ENCODE data around the gene ADAP1.
"Not testable (repeated sequence)": the region's sequence is repeated elsewhere in the genome, so short reads cannot be mapped to it uniquely, and the experiment has no call there.

The ADAP1 gene

GRCh38 chr7:879706-880105, 74.8 kb downstream of the ADAP1 start:
- Mint-ChIP-seq H3K4me1 (ENCODE audit: low read depth) (peaks cover 42% of the 10 kb centered on the region), H3K27me3 (no peaks in the 10 kb centered on the region), H3K36me3 (peaks cover 2% of the 10 kb centered on the region), H3K9me3 (ENCODE audit: low read depth) (no peaks in the 10 kb centered on the region), H3K4me3 (no peak overlapping the region), H3K27ac (no peak overlapping the region)

GRCh38 chr7:879093-879492, 75.4 kb downstream of the ADAP1 start:
- H3K36me3 Mint-ChIP-seq: peaks cover 2% of the 10 kb centered on the region
- H3K4me3 Mint-ChIP-seq: peak overlapping the region; percentile 93
- H3K27ac Mint-ChIP-seq: peak overlapping the region; percentile 66
- no peaks in the 10 kb centered on the region for H3K27me3 Mint-ChIP-seq
- peaks cover 41% of the 10 kb centered on the region for H3K4me1 Mint-ChIP-seq (ENCODE audit: low read depth)
- H3K9me3 Mint-ChIP-seq (ENCODE audit: low read depth): no peaks in the 10 kb centered on the region

- H3K4me3 Mint-ChIP-seq: peak overlapping the region; percentile 93
- H3K27ac Mint-ChIP-seq: peak overlapping the region; percentile 85
- H3K9me3 Mint-ChIP-seq (ENCODE audit: low read depth): no peaks in the 10 kb centered on the region
- peaks cover 47% of the 10 kb centered on the region for H3K4me1 Mint-ChIP-seq (ENCODE audit: low read depth)
- no peaks in the 10 kb centered on the region for H3K27me3 Mint-ChIP-seq
- peaks cover 5% of the 10 kb centered on the region for H3K36me3 Mint-ChIP-seq
These were observed 76.9 kb downstream of the ADAP1 start for GRCh38 chr7:877312-878232.

GRCh38 chr7:876972-877311, 77.5 kb downstream of the ADAP1 start:
- Mint-ChIP-seq H3K36me3 (peaks cover 5% of the 10 kb centered on the region), H3K9me3 (ENCODE audit: low read depth) (no peaks in the 10 kb centered on the region), H3K27me3 (no peaks in the 10 kb centered on the region), H3K4me3 (peak overlapping the region; percentile 91), H3K27ac (peak overlapping the region; percentile 76), H3K4me1 (ENCODE audit: low read depth) (peaks cover 46% of the 10 kb centered on the region)

- Mint-ChIP-seq H3K4me3 (peak within 1 kb of the TSS; percentile 91), H3K9me3 (ENCODE audit: low read depth) (no peaks in the 10 kb centered on the region), H3K36me3 (peaks cover 5% of the 10 kb centered on the region), H3K27ac (peak within 1 kb of the TSS; percentile 76), H3K27me3 (no peaks in the 10 kb centered on the region), H3K4me1 (ENCODE audit: low read depth) (peaks cover 41% of the 10 kb centered on the region)
These were observed 78.2 kb downstream of the ADAP1 start, which contains the start of gene GET4 for GRCh38 chr7:876077-876971. Gene GET4 (plus strand): TSS chr7:876554. CDS start chr7:876646, 92 bp downstream.

GRCh38 chr7:875476-876076, 78.9 kb downstream of the ADAP1 start:
- H3K27me3 Mint-ChIP-seq: no peaks in the 10 kb centered on the region
- no peaks in the 10 kb centered on the region for H3K9me3 Mint-ChIP-seq (ENCODE audit: low read depth)
- peaks cover 38% of the 10 kb centered on the region for H3K4me1 Mint-ChIP-seq (ENCODE audit: low read depth)
- H3K27ac Mint-ChIP-seq: peak overlapping the region; percentile 58
- peaks cover 5% of the 10 kb centered on the region for H3K36me3 Mint-ChIP-seq
- no peak overlapping the region for H3K4me3 Mint-ChIP-seq

DNA sequence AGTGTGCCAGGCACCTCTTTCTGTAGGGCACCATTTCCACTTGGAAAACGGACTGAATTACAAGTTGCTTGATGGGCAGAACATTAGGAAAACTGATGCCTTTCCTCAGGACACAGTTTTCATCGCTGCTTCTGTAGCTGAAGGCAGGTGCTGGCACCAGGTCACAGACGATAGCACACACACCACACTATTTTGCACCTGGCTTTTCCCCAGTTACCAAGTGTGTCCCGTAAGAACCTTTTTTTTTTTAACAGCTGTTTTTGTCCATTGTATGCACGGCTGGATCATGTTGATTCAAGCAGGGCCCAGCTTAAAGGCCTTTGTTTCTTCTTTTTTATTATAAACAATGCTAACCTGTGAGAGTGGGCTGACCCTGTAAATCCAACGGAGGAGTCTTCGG, 79.4 kb downstream of the ADAP1 start:
- H3K27me3 Mint-ChIP-seq: no peaks in the 10 kb centered on the region
- peak overlapping the region; percentile 16 for H3K27ac Mint-ChIP-seq
- H3K4me3 Mint-ChIP-seq: peak overlapping the region; percentile 7
- peaks cover 5% of the 10 kb centered on the region for H3K36me3 Mint-ChIP-seq
- H3K9me3 Mint-ChIP-seq (ENCODE audit: low read depth): no peaks in the 10 kb centered on the region
- peaks cover 35% of the 10 kb centered on the region for H3K4me1 Mint-ChIP-seq (ENCODE audit: low read depth)

- Mint-ChIP-seq H3K36me3 (peaks cover 5% of the 10 kb centered on the region), H3K27ac (peak overlapping the region; percentile 92), H3K4me1 (ENCODE audit: low read depth) (peaks cover 35% of the 10 kb centered on the region), H3K27me3 (no peaks in the 10 kb centered on the region), H3K9me3 (ENCODE audit: low read depth) (no peaks in the 10 kb centered on the region), H3K4me3 (no peak overlapping the region)
These were observed 80.3 kb downstream of the ADAP1 start for GRCh38 chr7:874031-874749.

GRCh38 chr7:873367-874002, 81.0 kb downstream of the ADAP1 start:
- Mint-ChIP-seq H3K4me1 (ENCODE audit: low read depth) (peaks cover 32% of the 10 kb centered on the region), H3K36me3 (peaks cover 5% of the 10 kb centered on the region), H3K27ac (peak overlapping the region; percentile 92), H3K4me3 (peak overlapping the region; percentile 27), H3K9me3 (ENCODE audit: low read depth) (no peaks in the 10 kb centered on the region), H3K27me3 (no peaks in the 10 kb centered on the region)

GRCh38 chr7:872685-873084, 81.8 kb downstream of the ADAP1 start:
- peaks cover 29% of the 10 kb centered on the region for H3K4me1 Mint-ChIP-seq (ENCODE audit: low read depth)
- H3K27ac Mint-ChIP-seq: peak overlapping the region; percentile 22
- H3K9me3 Mint-ChIP-seq (ENCODE audit: low read depth); H3K4me3 Mint-ChIP-seq; H3K27me3 Mint-ChIP-seq; H3K36me3 Mint-ChIP-seq: not testable (repeated sequence)

DNA sequence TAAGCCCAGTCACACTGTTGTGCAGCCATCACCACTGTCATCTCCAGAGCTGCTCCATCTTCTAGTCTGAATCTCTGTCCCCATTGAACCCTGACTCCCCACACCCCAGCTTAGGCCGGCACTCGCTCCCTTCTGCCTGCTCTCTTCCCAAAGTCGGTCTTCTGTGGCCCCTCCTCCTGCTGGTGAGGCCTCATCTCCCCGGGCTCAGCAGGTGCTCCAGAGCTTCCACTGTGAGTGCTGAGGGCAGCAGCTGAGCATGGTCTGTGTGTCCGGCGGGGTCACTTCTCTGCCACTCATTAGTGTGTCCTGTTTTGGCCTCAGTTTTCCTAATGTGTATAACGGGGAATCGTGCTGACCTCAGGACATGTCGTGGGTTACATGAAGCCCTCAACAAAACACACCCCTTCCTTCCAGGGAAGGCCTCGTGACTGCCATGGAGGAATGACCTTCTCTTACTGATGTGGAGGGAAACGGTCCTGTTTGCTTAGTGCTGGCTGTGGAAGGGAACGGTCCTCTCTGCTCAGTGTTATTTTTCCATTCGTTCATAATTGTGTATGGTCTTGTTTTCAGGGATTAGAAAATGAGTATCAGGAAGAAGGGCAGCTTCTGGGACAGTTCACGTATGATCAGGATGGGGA, 82.5 kb downstream of the ADAP1 start:
- no peaks in the 10 kb centered on the region for H3K9me3 Mint-ChIP-seq (ENCODE audit: low read depth)
- peaks cover 5% of the 10 kb centered on the region for H3K36me3 Mint-ChIP-seq
- H3K4me3 Mint-ChIP-seq: no peak overlapping the region
- no peaks in the 10 kb centered on the region for H3K27me3 Mint-ChIP-seq
- peaks cover 30% of the 10 kb centered on the region for H3K4me1 Mint-ChIP-seq (ENCODE audit: low read depth)
- H3K27ac Mint-ChIP-seq: peak overlapping the region; percentile 22

GRCh38 chr7:869348-869747, 85.1 kb downstream of the ADAP1 start:
- no peak overlapping the region for H3K4me3 Mint-ChIP-seq
- peak overlapping the region; percentile 61 for H3K27ac Mint-ChIP-seq
- H3K36me3 Mint-ChIP-seq: peaks cover 5% of the 10 kb centered on the region
- H3K9me3 Mint-ChIP-seq (ENCODE audit: low read depth): no peaks in the 10 kb centered on the region
- H3K4me1 Mint-ChIP-seq (ENCODE audit: low read depth): peaks cover 28% of the 10 kb centered on the region
- H3K27me3 Mint-ChIP-seq: no peaks in the 10 kb centered on the region

DNA sequence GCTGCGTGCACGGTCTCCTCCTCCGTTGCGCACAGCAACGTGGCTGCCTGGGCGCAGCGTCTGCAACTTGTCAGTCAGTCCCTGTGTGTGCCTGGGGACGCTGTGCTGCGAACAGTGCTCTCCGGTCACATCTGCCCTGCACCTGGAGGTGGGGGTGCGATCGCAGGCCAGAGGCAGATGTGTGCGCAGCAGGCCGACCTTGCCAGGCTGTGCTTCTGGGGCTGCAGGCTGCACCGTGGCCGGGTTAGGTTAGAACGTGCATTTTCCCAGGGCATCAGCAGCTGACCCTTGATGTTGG, 86.3 kb downstream of the ADAP1 start:
- Mint-ChIP-seq H3K27ac (no peak overlapping the region), H3K4me1 (ENCODE audit: low read depth) (peaks cover 15% of the 10 kb centered on the region), H3K9me3 (ENCODE audit: low read depth) (no peaks in the 10 kb centered on the region), H3K4me3 (no peak overlapping the region), H3K36me3 (peaks cover 6% of the 10 kb centered on the region), H3K27me3 (no peaks in the 10 kb centered on the region)
